Breast epithelium (tissue), 4 donors: Measurements from ENCODE around the gene SLC25A10. TPM values are rescaled to one million over a fixed set of nuclear protein-coding genes. Genes with fewer than 3 reads are reported as not detected.
A peak's percentile ranks its signal among the peaks of the same experiment; 100 is the strongest.
"Not testable (repeated sequence)": the region's sequence is repeated elsewhere in the genome, so short reads cannot be mapped to it uniquely, and the experiment has no call there.

Experiments
- DNase-seq, 2 donors: peaks; one replicate each; pipeline ENCODE4 v3.0.0-alpha.2; 2019; ENCODE audit warnings: low spot score in 2 of 2
- H3K27ac ChIP-seq, 2 donors: fragments of 200-600 bp; sonication (generic) in 1 of 2; one replicate each; pipeline ENCODE4 v1.5.1; 2016 to 2019; ENCODE audit warnings: mild to moderate bottlenecking in 1 of 2
- H3K27me3 ChIP-seq, 2 donors: fragments of 200-600 bp; sonication (generic) in 1 of 2; one replicate each; pipeline versions ENCODE4 v1.5.1 to v1.6.0; 2017 to 2019; ENCODE audit warnings: control low read depth in 1 of 2, mild to moderate bottlenecking in 1 of 2
- H3K36me3 ChIP-seq: fragments of 200-600 bp; one replicate; pipeline ENCODE4 v1.5.1; 2019
- H3K4me1 ChIP-seq, 2 donors: fragments of 200-600 bp; sonication (generic); one replicate each; pipeline ENCODE4 v1.5.1; 2016 to 2019; ENCODE audit warnings: control low read depth in 1 of 2
- H3K4me3 ChIP-seq, 3 donors: fragments of 200-600 bp; sonication (generic); 1 replicate in 2 of 3; 2 replicates in 1 of 3; pipeline ENCODE4 v1.5.1; 2016 to 2019; ENCODE audit warnings: mild to moderate bottlenecking in 3 of 3, moderate library complexity in 2 of 3
- H3K9me3 ChIP-seq, 2 donors: fragments of 200-600 bp; sonication (generic) in 1 of 2; one replicate each; pipeline ENCODE4 v1.5.1; 2016 to 2019; ENCODE audit warnings: control low read depth in 1 of 2
- POLR2A ChIP-seq: fragments of 450-650 bp; IDR thresholded peaks from one replicate; pipeline ENCODE4 v1.6.1; 2016; ENCODE audit warnings: antibody characterized with exemption, mild to moderate bottlenecking, moderate library complexity
- POLR2AphosphoS5 ChIP-seq, 3 donors: sonication (generic); formaldehyde crosslinking; IDR thresholded peaks; one replicate each; pipeline ENCODE4 v1.6.1; 2017; ENCODE audit warnings: antibody characterized with exemption in 3 of 3
- intact Hi-C: fragments of 100-400 bp; cut with DNase I; formaldehyde crosslinking; loops from one replicate; pipeline ENCODE4 v1.15.1; 2023; ENCODE audit warnings: low total_unique reads
- total RNA-seq, 3 donors: library from RNA; depleted of rRNA; stranded (reverse); fragments of >200 nt; gene quantifications; one replicate each; pipeline ENCODE4 v1.1.0, GENCODE V29; 2016
- TF ChIP-seq, protein P1 (sequence below), 3 donors: fragments of 450-650 bp; IDR thresholded peaks; one replicate each; pipeline ENCODE4 v1.5.1; 2016 to 2017; ENCODE audit warnings: antibody characterized with exemption in 3 of 3, mild to moderate bottlenecking in 3 of 3, moderate library complexity in 3 of 3

The SLC25A10 gene
- total RNA-seq, 3 donors from 2014 or later: 9.8 to 28.0 (median 24.4) TPM

DNA sequence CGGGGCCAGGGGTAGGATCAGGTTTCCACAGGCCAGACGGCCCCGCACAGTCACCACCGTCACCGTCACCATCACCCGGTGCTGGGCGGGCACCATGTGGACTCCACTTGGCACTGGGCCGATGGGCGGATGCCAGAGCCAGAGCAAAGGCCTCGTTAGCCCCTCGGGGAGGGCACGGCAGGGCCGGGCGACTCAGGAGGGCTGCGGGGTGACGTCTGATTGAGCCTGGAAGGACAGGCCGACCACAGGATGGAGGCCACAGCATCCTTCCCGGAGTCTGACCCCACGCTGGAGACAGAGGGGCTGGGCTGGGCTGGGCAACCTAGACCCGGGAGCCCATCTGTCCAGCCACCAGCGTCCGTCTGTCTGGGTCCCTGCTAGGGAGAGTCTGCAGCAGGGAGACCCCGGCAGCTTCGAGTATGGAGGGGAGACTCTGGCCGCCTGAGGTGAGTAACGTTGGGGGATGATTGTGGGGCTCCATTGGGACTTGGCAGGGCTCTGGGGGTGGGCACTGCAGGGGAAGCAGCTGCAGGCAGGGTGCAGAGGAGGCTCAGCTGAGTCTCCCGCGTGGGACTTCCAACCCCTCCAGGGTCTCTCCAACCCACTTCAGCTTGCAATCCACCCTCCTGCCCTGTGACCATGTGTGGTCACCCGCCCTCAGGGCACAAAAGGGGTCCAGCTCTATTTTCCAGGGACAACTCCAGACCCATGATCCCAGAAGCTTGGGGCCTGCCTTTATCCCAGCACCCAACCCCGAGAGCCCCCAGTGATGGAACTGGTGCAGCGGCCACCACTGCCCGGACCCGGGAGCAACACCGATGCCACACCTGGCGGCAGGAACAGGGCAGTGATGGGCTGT lies 22.6 kb downstream of the SLC25A10 start:
- no peaks in the 10 kb centered on the region for H3K4me1 ChIP-seq
- H3K36me3 ChIP-seq: no peaks in the 10 kb centered on the region
- intact Hi-C loops: no loop called here
- no peaks in the 10 kb centered on the region for H3K9me3 ChIP-seq
- H3K4me3 ChIP-seq: no peak overlapping the region
- no peak for TF ChIP-seq POLR2AphosphoS5 (IDR thresholded peaks at IDR 0.05)
- TF ChIP-seq, protein P1, sequence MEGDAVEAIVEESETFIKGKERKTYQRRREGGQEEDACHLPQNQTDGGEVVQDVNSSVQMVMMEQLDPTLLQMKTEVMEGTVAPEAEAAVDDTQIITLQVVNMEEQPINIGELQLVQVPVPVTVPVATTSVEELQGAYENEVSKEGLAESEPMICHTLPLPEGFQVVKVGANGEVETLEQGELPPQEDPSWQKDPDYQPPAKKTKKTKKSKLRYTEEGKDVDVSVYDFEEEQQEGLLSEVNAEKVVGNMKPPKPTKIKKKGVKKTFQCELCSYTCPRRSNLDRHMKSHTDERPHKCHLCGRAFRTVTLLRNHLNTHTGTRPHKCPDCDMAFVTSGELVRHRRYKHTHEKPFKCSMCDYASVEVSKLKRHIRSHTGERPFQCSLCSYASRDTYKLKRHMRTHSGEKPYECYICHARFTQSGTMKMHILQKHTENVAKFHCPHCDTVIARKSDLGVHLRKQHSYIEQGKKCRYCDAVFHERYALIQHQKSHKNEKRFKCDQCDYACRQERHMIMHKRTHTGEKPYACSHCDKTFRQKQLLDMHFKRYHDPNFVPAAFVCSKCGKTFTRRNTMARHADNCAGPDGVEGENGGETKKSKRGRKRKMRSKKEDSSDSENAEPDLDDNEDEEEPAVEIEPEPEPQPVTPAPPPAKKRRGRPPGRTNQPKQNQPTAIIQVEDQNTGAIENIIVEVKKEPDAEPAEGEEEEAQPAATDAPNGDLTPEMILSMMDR (IDR thresholded peaks at IDR 0.05): no peak
- no peak for TF ChIP-seq POLR2A
- no peak overlapping the region for H3K27ac ChIP-seq
- H3K27me3 ChIP-seq: peaks cover 0 to 3% of the 10 kb centered on the region in 2 donors
- no peak for DNase-seq

DNA sequence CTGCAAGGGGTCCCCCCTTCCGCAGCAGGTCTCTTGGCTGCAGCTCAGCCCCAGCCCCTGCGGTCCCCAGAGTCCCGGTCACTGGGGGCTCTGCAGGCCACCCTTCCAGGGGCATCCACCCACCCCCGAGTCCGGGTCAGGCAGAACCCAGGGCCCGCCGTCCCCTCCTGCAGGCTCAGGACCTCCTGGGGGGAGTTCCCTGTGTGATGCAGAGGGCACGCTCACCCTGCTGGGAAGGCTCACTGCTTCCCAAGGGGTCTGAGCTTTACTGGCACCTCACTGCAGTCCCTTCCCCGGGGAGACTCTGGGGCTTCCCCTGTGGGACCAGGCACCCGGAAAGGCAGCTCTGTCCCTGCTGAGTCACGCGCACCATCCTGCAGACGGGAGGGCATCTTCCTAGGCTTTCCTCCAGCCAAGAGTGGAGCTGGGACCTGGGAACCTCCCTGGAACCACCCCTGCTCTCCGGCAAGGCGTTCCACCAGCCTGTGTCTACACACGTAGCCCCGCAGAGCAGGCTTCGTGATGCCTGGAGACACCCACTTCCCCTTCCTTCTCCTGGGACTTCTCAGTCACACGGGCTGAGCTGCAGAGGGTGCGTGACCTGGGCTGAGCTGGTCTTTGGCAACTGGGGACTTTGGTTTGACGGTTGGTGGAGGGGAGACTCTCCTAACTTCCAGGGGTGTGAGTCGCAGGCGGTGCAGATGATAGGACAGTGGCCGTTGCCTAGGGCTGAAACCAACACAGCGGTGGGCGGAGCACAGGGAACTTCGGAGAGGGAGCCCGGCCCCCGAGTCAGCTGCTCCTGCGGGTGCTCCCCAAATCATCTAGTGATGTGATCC lies 23.4 kb downstream of the SLC25A10 start:
- intact Hi-C loops: no loop called here
- no peak for DNase-seq
- H3K4me3 ChIP-seq: peak overlapping the region; percentile 4 to 58 (median 39)

DNA sequence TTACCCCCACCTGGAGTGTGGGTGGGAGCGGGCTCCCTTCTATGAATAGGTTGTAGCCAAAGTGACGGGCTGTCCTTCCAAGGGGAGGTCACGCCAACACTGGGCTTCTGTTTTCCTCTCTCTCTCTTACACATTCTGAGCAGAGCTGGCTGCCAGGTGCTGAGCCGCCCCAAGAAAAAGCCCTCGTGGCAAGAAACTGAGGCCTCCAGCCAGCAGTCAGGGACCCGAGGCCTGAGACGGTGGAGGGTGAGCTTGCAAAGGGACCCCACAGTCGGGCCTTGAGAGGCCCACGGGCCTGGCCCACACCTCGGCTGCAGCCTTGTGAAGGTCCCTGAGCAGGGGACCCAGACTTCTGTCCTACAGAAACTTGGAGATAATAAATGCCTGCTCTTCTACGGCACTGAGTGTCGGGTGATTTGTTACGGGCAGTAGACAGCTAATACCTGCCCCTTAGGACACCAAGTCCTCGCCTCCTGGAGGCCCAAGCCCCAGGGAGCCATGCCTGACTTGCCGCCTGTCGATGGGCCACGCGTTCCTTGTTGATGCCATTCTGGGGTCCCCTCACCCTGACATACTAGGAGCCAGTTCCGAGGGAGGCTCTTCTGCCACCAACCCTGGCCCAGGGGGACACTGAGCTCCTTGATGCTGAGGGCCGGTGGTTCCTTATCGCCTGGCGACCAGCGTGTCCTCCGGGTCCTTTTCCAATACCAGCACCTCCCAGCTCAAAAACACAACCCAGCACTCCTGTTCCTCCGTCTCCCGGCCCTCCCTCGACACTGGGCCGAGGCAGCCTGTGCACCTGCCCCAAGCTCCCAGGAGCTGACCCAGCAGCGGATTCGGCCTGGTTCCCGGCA lies 26.1 kb downstream of the SLC25A10 start:
- Histone ChIP-seq H3K4me1 (no peaks in the 10 kb centered on the region), H3K27ac (no peak overlapping the region), H3K4me3 (no peak overlapping the region), H3K36me3 (no peaks in the 10 kb centered on the region), H3K27me3 (peaks cover 0 to 4% of the 10 kb centered on the region in 2 donors), H3K9me3 (no peaks in the 10 kb centered on the region)
- DNase-seq: no peak
- intact Hi-C loops: no loop called here
- TF ChIP-seq, protein P1 (IDR thresholded peaks at IDR 0.05): no peak

More for the DNA sequence above, 23.4 kb downstream of the SLC25A10 start:
- Histone ChIP-seq H3K27ac (peak overlapping the region; percentile 2 to 36), H3K27me3 (peaks cover 0 to 3% of the 10 kb centered on the region in 2 donors), H3K4me1 (no peaks in the 10 kb centered on the region), H3K36me3 (no peaks in the 10 kb centered on the region), H3K9me3 (no peaks in the 10 kb centered on the region)
- TF ChIP-seq, protein P1 (IDR thresholded peaks at IDR 0.05): no peak
- TF ChIP-seq POLR2A: no peak

DNA sequence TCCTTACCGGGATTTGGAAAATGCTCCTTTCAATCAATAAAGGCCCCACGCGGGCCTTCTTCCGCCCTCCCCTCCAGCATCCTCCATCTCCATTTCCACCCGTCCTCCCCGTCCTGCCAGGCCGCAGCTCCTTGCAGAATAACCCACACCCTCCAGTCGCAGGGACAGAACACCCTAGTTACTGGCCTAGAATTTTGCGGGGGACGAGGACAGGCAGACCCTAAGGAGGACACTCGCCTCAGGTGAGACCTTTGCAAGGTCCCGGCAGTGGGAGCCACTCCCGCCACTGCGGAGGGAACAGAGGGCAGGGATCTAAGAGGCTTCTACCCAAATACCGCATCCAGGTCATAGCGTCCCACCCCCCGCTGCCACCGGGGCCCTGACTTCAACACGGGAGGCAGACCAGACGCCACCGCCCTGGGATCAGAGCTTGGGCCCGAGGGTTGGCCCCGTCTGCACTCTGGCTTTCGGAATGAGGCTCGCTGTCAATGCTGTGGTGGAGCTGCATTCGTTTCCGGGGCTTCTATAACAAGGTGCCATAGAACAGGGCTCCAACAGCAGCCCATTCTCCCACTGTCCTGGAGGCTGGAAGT lies 26.8 kb downstream of the SLC25A10 start:
- H3K4me3 ChIP-seq: no peak overlapping the region
- no peaks in the 10 kb centered on the region for H3K4me1 ChIP-seq
- no peak for DNase-seq
- no peak overlapping the region for H3K27ac ChIP-seq
- H3K36me3 ChIP-seq: no peaks in the 10 kb centered on the region
- intact Hi-C loops: no loop called here
- no peak for TF ChIP-seq POLR2AphosphoS5 (IDR thresholded peaks at IDR 0.05)
- TF ChIP-seq POLR2A: no peak
- TF ChIP-seq, protein P1 (IDR thresholded peaks at IDR 0.05): no peak
- peaks cover 0 to 4% of the 10 kb centered on the region in 2 donors for H3K27me3 ChIP-seq
- no peaks in the 10 kb centered on the region for H3K9me3 ChIP-seq

DNA sequence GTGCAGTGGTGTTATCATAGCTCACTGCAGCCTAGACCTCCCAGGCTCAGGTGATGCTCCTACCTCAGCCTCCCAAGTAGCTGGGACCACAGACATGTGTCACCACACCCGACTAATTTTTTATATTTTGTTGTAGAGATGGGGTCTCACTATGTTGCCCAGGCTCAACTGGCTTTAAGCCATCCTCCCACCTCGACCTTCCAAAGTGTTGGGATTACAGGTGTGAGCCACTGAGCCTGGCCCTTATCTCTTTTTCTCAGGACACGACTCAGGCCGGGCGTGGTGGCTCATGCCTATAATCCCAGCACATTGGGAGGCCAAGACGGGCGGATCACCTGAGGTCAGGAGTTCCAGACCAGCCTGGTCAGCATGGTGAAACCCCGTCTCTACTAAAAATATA lies 27.5 kb downstream of the SLC25A10 start:
- H3K4me1 ChIP-seq, H3K36me3 ChIP-seq, intact Hi-C loops, H3K4me3 ChIP-seq, DNase-seq, H3K9me3 ChIP-seq, H3K27me3 ChIP-seq, H3K27ac ChIP-seq: not testable (repeated sequence)
